ENCODE measurements around the gene NAA25. TPM values are rescaled to one million over a fixed set of nuclear protein-coding genes. Genes with fewer than 3 reads are reported as not detected.

NAA25 gene
- total and polyA plus RNA-seq, 2 donors (not counting 3 experiments of a cell fraction or from before 2014, with no cell fraction given), result 5.3 to 25.5 TPM

GRCh38 chr12:112032292-112032691 lies 76.3 kb downstream of the NAA25 start:
- H3K36me3 ChIP-seq (ENCODE audit: control insufficient read depth in 2 of 2, extremely low read depth in 1 of 2, insufficient read depth in 2 of 2, low read length in 2 of 2), result peaks cover 11 to 19% of the 10 kb centered on the region in 2 experiments
- no peak overlapping the region for H3K4me2 ChIP-seq (ENCODE audit: insufficient read depth, low read length)
- intact Hi-C loops (cut with micrococcal nuclease) (no loop called here), dilution Hi-C loops (cut with MboI; ENCODE audit: extremely low pct_ligation_motif_present, low sequenced_read_pairs) (no loop called here)
- H2AFZ ChIP-seq (ENCODE audit: low read depth, low read length), result no peak overlapping the region
- BruUV-seq (replicated peaks), result no TSS peak
- no peak overlapping the region for H3K4me3 ChIP-seq (replicated peaks in 1 of 3; ENCODE audit: insufficient read depth in 1 of 3, low read depth in 1 of 3, low read length in 3 of 3)
- POLR2A ChIA-PET, result no interaction called here
- H3K79me2 ChIP-seq (ENCODE audit: control insufficient read depth, insufficient read depth, low read length), result no peaks in the 10 kb centered on the region
- CTCF ChIA-PET, result interaction anchor here (1.4 kb wide), 1 partner anchor 17 kb away, joined by 5 read pairs; no protein-coding TSS in a partner anchor
- H3K27me3 ChIP-seq (ENCODE audit: control insufficient read depth in 2 of 2, insufficient read depth in 2 of 2, low read length in 2 of 2), result no peaks in the 10 kb centered on the region
- no peaks in the 10 kb centered on the region for H3K9me1 ChIP-seq (replicated peaks; ENCODE audit: control insufficient read depth, extremely low read depth, insufficient read depth, low read length)
- no peak overlapping the region for H3K27ac ChIP-seq (ENCODE audit: insufficient read depth, low read depth, low read length)
- no peak overlapping the region for H3K9ac ChIP-seq (replicated peaks; ENCODE audit: extremely low read depth, insufficient read depth, low read length)
- TF ChIP-seq POLR2A (IDR thresholded peaks at IDR 0.05; ENCODE audit: low read depth, low read length) (no peak), EZH2 (IDR thresholded peaks at IDR 0.05; ENCODE audit: borderline replicate concordance, low read depth, low read length, severe bottlenecking) (no peak), CTCF (IDR thresholded peaks at IDR 0.05; ENCODE audit: extremely low read depth in 1 of 2, insufficient read depth in 1 of 2, low read depth in 1 of 2, low read length in 2 of 2) (no peak), MYC (IDR thresholded peaks at IDR 0.05; ENCODE audit: low read depth, low read length) (no peak)
- DNase-seq (ENCODE audit: low read depth, low spot score) (no peak), FAIRE-seq (no peak)
- H3K9me3 ChIP-seq (replicated peaks; ENCODE audit: control insufficient read depth, insufficient read depth, low read length), result no peaks in the 10 kb centered on the region
- H4K20me1 ChIP-seq (replicated peaks; ENCODE audit: control insufficient read depth, extremely low read depth, insufficient read depth, low read length), result no peaks in the 10 kb centered on the region
- no peaks in the 10 kb centered on the region for H3K4me1 ChIP-seq (ENCODE audit: control insufficient read depth, extremely low read depth, insufficient read depth, low read length)

GRCh38 chr12:112031472-112031871 lies 77.1 kb downstream of the NAA25 start:
- Histone ChIP-seq H3K27me3 (ENCODE audit: control insufficient read depth in 2 of 2, insufficient read depth in 2 of 2, low read length in 2 of 2) (no peaks in the 10 kb centered on the region), H3K27ac (ENCODE audit: insufficient read depth, low read depth, low read length) (no peak overlapping the region), H3K9ac (replicated peaks; ENCODE audit: extremely low read depth, insufficient read depth, low read length) (no peak overlapping the region), H3K9me1 (replicated peaks; ENCODE audit: control insufficient read depth, extremely low read depth, insufficient read depth, low read length) (no peaks in the 10 kb centered on the region), H3K4me1 (ENCODE audit: control insufficient read depth, extremely low read depth, insufficient read depth, low read length) (peaks cover 1% of the 10 kb centered on the region), H3K36me3 (ENCODE audit: control insufficient read depth in 2 of 2, extremely low read depth in 1 of 2, insufficient read depth in 2 of 2, low read length in 2 of 2) (peaks cover 11 to 19% of the 10 kb centered on the region in 2 experiments), H3K9me3 (replicated peaks; ENCODE audit: control insufficient read depth, insufficient read depth, low read length) (no peaks in the 10 kb centered on the region), H3K4me3 (replicated peaks in 1 of 3; ENCODE audit: insufficient read depth in 1 of 3, low read depth in 1 of 3, low read length in 3 of 3) (no peak overlapping the region), H3K79me2 (ENCODE audit: control insufficient read depth, insufficient read depth, low read length) (no peaks in the 10 kb centered on the region), H4K20me1 (replicated peaks; ENCODE audit: control insufficient read depth, extremely low read depth, insufficient read depth, low read length) (no peaks in the 10 kb centered on the region), H2AFZ (ENCODE audit: low read depth, low read length) (no peak overlapping the region), H3K4me2 (ENCODE audit: insufficient read depth, low read length) (no peak overlapping the region)
- BruUV-seq (replicated peaks), result no TSS peak
- dilution Hi-C loops (cut with MboI; ENCODE audit: extremely low pct_ligation_motif_present, low sequenced_read_pairs) (no loop called here), intact Hi-C loops (cut with micrococcal nuclease) (no loop called here)
- FAIRE-seq (no peak), DNase-seq (ENCODE audit: low read depth, low spot score) (peak; percentile 37)
- ChIA-PET POLR2A (no interaction called here), CTCF (interaction anchor here (1.4 to 1.8 kb wide), 3 partner anchors 10 to 86 kb away, joined by 5 to 10 read pairs (median 5); no protein-coding TSS in a partner anchor)
- no peak for TF ChIP-seq GATA2 (IDR thresholded peaks at IDR 0.05; ENCODE audit: insufficient read depth, insufficient read length, low read depth, low read length)
- TF ChIP-seq JUN (IDR thresholded peaks at IDR 0.05; ENCODE audit: borderline replicate concordance, insufficient read depth, insufficient read length, low read depth), result no peak
- no peak for TF ChIP-seq FOS (IDR thresholded peaks at IDR 0.05; ENCODE audit: borderline replicate concordance, insufficient read depth, low read length)

Data from endothelial cell of umbilical vein (primary cell).